ENCODE measurements around the gene ROBO1. TPM values are rescaled to one million over a fixed set of nuclear protein-coding genes. Genes with fewer than 3 reads are reported as not detected.

ROBO1 gene
- total RNA-seq, 1 experiment from 2014 or later = 11.2 TPM

DNA sequence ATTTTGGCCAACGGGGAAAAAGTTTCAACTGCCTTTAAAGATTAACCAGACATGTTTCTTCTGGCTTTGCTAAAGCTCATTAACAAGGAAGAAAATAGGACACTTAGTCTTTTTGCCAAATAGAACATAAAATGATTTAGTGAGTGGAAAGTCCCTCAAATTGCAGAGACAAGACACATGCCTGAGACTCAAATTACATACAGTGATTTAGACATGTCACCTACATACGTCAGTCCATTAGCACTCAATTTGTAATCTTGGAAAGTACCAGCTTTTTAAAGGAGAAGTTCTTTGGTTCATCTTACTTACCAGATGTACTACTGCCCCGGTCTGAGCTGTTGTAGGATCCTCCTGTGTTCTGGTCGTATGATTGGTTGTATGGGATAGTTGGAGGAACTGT, 1134.2 kb downstream of the ROBO1 start:
- DNase-seq (ENCODE audit: low spot score) = no peak

DNA sequence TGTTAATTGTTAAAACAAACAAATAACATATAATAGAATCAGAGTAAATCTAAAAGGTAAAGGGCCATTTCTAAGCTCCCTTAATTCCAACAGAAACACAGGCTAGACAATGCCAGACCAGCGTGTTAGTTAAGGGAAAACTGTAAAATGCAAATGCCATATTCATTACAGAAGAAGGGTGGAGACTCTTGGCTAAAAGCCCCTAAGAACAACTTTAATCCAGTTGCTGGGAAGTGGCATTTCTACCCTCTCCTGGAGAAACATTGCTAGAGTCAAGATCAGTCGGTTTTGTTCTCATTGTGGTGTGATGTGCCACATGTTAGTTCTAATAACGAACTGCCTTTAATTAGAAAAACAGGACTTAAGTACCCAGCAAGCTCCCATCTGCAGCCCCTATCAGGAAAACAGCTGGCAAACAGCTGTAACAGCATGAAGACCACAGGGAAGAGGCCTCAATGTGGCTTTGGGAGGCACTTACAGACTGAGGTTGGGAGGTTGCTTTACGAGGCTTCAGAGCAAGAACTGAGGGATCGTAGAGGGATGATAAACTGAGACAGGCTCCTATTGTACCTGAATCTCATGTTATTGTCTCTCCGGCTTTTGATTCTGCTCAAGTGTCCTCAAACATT, 1134.8 kb downstream of the ROBO1 start:
- no peak for DNase-seq (ENCODE audit: low spot score)

DNA sequence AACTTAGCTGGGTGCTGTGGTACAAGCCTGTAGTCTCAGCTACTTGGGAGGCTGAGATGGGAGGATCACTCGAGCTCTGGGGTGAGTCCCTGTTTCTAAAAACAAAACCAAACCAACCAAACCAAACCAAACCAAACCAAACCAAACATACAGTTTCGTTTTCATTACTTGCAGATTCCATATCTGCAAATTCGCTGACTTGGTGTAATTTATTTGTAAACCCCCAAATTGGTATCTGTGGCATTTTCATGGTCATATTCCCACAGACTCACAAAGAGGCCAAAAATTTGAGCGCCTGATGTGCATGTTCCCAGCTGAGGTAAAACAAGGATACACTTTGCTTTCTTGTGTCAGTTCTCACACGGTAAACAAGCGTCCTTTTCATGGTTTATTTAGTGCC, 1138.3 kb downstream of the ROBO1 start:
- no peak for DNase-seq (ENCODE audit: low spot score)

DNA sequence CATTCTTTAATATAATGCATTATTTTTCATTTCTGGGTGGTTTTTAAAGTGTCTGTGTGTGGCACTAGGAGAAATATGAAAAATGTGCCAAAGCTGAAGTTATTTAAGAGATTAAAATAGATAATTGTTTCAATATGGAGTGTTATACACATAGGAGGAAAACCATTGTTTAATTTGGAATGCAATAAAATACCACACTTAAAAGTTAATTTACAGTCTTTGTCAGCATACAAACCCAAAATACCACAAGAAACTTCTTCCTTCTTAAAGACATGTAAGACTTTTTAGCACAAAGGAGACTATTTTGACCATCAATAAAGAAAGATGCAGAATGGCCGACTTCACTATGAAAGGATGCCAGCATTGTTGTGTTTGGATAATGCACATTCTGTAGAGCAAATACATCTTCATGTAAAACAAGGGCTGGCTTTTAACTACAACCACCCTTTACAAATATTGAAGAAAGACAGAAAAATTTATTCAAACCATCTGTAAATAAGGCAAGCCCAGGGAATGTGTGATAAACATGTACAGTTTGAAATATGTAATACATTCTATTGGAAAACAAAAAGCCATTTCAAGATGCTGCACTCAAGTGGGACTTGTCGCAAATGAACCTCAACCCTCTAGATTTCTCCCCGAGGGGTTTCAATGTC, 1146.6 kb downstream of the ROBO1 start:
- no peak for DNase-seq (ENCODE audit: low spot score)

DNA sequence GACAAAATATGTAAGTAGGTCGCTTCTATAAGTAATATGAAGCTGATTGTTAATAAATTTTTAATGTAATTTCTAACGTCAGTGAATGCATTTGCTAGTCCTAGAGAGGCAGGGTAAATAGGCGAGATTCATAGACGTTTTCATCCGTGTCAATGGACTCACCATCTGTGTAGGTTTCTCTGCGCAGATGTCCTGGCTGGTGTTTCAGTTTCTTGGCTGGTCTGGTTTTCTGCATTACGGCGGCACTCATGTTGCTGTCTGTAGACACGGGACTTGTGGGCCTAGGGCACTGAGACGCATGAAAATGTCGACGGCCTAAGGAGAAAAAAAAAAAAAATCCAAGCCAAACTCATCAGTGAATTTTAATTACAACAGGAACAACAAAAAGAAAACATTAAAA, 1153.3 kb downstream of the ROBO1 start:
- DNase-seq (ENCODE audit: low spot score) = no peak

- DNase-seq (ENCODE audit: low spot score) = no peak
Observed at GRCh38 chr3:78613421-78613879, 1154.3 kb downstream of the ROBO1 start.

DNA sequence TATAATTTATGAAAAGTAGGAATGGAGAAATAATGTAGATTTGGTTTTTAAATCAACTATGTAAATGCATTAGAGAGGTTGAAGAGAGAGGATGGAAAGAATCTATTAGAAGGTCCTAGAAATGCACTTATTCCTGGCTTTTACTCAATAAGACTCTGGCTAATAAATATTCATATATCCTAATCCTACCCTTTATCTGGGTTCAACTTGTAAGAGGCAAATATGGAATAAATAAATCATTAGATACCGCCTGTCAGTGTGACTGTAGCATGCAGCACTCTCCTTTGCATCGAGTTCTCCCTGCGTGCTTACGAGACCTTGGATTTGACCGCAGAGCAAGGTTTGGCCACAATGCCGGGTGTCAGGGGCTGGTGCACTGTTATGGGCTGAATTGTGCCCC, 1156.5 kb downstream of the ROBO1 start:
- no peak for DNase-seq (ENCODE audit: low spot score)

DNA sequence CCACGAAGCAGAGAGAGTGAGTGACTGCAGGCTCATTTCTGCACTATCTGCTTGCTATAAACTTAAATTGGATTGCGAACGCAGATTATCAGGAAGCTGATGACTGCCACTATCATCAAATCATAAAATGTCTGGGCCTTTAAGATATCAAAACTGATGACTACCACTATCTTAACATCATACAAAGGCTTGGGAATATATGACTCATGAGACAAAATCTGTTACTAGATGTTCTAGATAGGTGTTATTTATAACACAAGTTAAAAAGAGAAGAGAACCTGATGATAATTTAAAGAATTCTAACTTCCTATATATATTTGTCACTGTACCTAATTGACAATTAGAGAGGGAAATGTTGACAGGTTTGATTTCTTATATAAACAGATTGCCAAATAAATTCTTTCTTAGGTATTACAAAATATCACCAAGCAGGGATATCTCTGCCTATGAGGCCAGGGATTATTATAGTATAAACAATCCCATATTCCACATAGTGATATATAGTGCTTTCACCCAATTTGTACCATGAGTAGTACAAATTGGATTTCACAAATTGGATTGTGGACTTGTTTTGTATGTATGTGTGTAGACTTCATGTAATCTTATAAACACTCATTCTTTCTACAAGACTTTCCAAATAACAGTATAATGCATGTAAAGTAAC, 1157.2 kb downstream of the ROBO1 start:
- DNase-seq (ENCODE audit: low spot score) = no peak

- no peak for DNase-seq (ENCODE audit: low spot score)
Observed at GRCh38 chr3:78606756-78607155, 1161.0 kb downstream of the ROBO1 start.

GRCh38 chr3:78605178-78605577, 1162.6 kb downstream of the ROBO1 start:
- no peak for DNase-seq (ENCODE audit: low spot score)

DNA sequence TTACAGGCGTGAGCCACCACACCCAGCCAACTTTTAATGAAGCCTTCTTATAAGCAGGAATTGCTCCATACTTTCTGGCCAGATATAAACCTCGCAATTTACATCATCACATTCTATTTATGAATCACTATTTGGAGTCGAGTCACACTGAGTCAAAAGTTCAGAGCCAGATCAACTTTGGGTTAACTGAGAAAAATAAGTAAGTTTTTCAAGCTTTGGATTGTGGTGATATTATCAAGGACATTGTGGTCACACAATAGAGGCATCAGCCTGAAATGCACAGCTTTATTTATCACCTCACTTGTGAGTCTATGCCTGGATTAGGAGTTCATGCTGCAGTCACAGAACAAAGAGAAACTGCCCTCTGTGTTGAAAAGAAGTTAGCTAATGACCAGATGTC, 1163.5 kb downstream of the ROBO1 start:
- DNase-seq (ENCODE audit: low spot score) = peak; percentile 2

- no peak for DNase-seq (ENCODE audit: low spot score)
Observed at GRCh38 chr3:78601249-78601648, 1166.5 kb downstream of the ROBO1 start.

DNA sequence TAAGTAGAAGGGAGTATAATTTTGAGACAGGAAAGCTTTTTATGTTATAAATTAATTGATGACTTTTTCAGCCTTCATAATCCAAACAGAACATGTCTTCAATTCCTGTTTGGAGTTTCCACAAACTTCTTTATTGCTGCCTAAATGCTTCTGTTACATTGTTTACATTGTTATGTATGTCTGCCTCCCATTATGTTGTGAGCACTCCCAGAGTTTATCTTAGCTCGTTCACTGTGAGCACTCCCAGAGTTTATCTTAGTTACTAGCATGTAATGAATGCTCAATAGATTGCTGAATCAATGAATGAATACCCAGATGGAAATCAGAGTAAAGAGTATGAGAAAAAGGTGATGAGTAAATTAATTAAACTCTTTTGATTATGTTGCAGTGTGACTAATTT, 1178.0 kb downstream of the ROBO1 start:
- no peak for DNase-seq (ENCODE audit: low spot score)

DNA sequence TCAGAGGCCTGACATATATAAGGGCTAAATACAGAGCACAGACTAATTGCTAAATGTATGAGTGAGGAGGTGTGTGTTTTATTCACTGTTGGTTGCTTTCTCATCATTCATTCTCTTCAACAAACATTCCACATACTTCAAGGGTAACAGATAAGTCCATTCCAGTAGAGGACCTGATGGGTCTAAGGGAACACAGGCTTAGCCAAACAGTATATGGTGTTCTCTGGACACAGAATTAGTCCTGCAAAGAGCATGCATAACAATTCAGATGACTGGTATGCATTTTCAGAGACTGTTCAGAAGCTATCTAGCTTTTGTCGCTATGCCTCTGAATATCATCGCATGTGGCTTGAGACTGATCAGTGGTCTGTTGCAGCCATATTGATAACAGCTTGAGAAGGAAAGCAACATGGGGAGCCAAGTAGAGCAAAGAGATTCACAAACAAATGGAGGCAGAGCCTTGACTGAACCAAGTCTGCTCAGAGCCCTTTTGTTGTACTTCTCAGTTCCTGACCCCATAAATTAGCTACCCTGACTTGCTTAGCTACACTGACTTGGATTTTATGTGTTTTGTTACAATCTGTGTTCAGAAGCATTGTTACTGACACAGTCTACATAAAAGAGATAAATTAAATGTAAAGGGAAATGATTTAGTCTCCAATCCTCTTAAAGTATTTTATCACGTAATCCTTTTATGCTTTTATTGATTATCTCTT, 1178.7 kb downstream of the ROBO1 start:
- DNase-seq (ENCODE audit: low spot score) = no peak

GRCh38 chr3:78580681-78581080, 1187.1 kb downstream of the ROBO1 start:
- DNase-seq (ENCODE audit: low spot score) = no peak

GRCh38 chr3:78571486-78571885, 1196.3 kb downstream of the ROBO1 start:
- DNase-seq (ENCODE audit: low spot score) = no peak

DNA sequence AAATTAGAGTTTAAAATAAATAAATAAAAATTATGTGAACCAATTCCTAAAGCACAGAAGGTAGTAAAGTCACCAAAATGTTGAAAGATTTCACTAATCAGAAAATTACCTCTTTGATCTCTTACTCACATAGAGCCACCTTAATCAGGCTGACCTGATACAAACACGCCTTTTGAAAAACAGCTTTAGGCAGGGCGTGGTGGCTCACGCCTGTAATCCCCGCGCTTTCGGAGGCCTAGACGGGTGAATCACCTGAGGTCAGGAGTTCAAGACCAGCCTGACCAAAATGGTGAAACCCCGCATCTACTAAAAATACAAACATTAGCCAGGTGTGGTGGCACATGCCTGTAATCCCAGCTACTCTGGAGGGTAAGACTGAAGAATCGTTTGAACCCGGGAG, 1197.3 kb downstream of the ROBO1 start:
- DNase-seq (ENCODE audit: low spot score) = no peak

DNA sequence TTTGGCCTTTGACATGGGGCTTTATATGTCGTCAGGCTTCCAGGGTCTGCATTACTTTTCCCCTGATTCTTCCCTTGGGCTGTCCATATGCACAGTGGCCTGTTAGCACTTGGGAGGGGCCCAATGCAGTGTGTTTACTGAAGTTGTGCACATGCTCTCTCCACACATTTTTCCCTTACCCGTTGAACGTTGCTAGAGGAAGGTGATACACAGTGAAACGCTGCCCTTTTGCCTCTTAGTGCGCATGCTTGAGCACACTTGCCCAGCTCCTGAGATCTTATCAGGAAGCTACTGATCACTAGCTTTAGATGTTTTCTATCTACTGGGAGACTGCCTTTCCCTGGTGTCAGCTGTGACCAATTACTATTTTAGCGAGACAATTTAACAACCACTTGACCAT, 1198.0 kb downstream of the ROBO1 start:
- no peak for DNase-seq (ENCODE audit: low spot score)

- no peak for DNase-seq (ENCODE audit: low spot score)
Observed at GRCh38 chr3:78565712-78566111, 1202.1 kb downstream of the ROBO1 start.

GRCh38 chr3:78562328-78562727, 1205.5 kb downstream of the ROBO1 start:
- DNase-seq (ENCODE audit: low spot score) = no peak
